ENCODE measurements around the gene GPS1.

DNA sequence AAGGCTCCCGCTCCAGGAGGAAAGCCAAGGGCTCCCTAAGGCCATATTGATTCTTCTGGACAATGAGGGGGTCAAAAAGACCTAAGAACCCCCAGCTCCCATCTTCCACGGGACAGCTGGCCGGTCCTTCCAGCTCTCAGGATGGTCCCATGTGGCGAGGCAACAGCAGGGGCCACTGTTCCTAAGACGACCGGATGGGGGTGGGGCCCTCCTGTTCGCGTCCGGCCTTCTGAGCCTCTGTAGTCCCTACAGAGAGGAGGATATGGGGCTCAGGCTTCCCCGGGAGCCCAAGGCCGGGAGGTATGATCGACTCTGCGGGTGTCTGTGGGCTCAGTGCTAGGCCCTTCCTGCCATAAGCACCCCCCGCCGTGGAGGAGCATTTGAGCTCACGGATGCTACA, 8.2 kb upstream of the GPS1 start:
- TF ChIP-seq, protein P1, sequence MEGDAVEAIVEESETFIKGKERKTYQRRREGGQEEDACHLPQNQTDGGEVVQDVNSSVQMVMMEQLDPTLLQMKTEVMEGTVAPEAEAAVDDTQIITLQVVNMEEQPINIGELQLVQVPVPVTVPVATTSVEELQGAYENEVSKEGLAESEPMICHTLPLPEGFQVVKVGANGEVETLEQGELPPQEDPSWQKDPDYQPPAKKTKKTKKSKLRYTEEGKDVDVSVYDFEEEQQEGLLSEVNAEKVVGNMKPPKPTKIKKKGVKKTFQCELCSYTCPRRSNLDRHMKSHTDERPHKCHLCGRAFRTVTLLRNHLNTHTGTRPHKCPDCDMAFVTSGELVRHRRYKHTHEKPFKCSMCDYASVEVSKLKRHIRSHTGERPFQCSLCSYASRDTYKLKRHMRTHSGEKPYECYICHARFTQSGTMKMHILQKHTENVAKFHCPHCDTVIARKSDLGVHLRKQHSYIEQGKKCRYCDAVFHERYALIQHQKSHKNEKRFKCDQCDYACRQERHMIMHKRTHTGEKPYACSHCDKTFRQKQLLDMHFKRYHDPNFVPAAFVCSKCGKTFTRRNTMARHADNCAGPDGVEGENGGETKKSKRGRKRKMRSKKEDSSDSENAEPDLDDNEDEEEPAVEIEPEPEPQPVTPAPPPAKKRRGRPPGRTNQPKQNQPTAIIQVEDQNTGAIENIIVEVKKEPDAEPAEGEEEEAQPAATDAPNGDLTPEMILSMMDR (IDR thresholded peaks at IDR 0.05 in 2 of 3, conservative IDR thresholded peaks at IDR 0.05 in 1 of 3; ENCODE audit: control insufficient read depth in 2 of 3, extremely low read depth in 1 of 3, insufficient read depth in 1 of 3, low read depth in 3 of 3, low read length in 3 of 3), result no peak
- no peak for TF ChIP-seq GABPA (IDR thresholded peaks at IDR 0.05; ENCODE audit: low read depth)
- TF ChIP-seq NR2C2 (IDR thresholded peaks at IDR 0.05; ENCODE audit: borderline replicate concordance, control insufficient read depth, insufficient read length, low read depth), result no peak
- TF ChIP-seq NFIC (IDR thresholded peaks at IDR 0.05; ENCODE audit: low read depth, low read length), result no peak
- TF ChIP-seq HDAC2 (IDR thresholded peaks at IDR 0.05), result no peak
- no peak for TF ChIP-seq STAT1 (conservative IDR thresholded peaks at IDR 0.05)
- no peak for TF ChIP-seq POLR2A (IDR thresholded peaks at IDR 0.05; ENCODE audit: low read depth, low read length)
- no peak for TF ChIP-seq EZH2 (IDR thresholded peaks at IDR 0.05; ENCODE audit: borderline replicate concordance, control insufficient read depth, low read depth, low read length)
- no peak for TF ChIP-seq SP1 (IDR thresholded peaks at IDR 0.05; ENCODE audit: low read depth, low read length)
- no peak for TF ChIP-seq POLR2AphosphoS5 (IDR thresholded peaks at IDR 0.05; ENCODE audit: low read length)
- TF ChIP-seq NFYB (IDR thresholded peaks at IDR 0.05; ENCODE audit: insufficient read depth, low read depth, low read length), result no peak
- no peak for TF ChIP-seq EP300 (IDR thresholded peaks at IDR 0.05; ENCODE audit: borderline replicate concordance in 1 of 2, control insufficient read depth in 1 of 2, low read depth in 2 of 2, low read length in 2 of 2)
- TF ChIP-seq SMC3 (IDR thresholded peaks at IDR 0.05; ENCODE audit: borderline replicate concordance, low read length), result no peak
- no peak for TF ChIP-seq CBX5 (IDR thresholded peaks at IDR 0.05; ENCODE audit: low read depth)
